ENCODE measurements around the gene MTFR1L.
A peak's percentile ranks its signal among the peaks of the same experiment; 100 is the strongest.

MTFR1L gene

DNA sequence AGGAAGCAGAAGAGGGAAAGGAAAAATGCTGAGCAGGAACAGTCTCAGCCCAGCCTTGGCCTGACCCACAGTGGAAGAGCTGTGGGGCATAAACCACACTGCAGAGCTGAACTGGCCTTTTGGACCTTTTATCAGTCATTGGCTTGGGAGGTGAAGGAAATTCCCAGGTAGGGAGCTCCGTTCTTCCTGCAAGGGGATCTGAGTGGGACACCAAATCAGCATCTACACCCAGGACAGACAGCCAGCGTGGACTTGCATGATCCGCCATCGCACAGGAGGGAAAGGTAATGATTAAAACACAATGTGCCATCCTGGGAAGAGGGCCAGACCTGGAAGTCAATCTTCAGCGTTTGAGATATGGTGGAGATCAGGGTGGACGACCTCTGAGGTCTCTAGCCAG lies 1.2 kb upstream of the MTFR1L start:
- Mint-ChIP-seq H3K27ac (peak overlapping the region; percentile 14), H3K36me3 (ENCODE audit: low read depth) (peaks cover 7% of the 10 kb centered on the region), H3K9me3 (no peaks in the 10 kb centered on the region), H3K4me1 (ENCODE audit: low read depth) (peaks cover 28% of the 10 kb centered on the region), H3K4me3 (peak overlapping the region; percentile 96), H3K27me3 (ENCODE audit: low read depth) (no peaks in the 10 kb centered on the region)
- no peak for DNase-seq (ENCODE audit: low spot score)

DNA sequence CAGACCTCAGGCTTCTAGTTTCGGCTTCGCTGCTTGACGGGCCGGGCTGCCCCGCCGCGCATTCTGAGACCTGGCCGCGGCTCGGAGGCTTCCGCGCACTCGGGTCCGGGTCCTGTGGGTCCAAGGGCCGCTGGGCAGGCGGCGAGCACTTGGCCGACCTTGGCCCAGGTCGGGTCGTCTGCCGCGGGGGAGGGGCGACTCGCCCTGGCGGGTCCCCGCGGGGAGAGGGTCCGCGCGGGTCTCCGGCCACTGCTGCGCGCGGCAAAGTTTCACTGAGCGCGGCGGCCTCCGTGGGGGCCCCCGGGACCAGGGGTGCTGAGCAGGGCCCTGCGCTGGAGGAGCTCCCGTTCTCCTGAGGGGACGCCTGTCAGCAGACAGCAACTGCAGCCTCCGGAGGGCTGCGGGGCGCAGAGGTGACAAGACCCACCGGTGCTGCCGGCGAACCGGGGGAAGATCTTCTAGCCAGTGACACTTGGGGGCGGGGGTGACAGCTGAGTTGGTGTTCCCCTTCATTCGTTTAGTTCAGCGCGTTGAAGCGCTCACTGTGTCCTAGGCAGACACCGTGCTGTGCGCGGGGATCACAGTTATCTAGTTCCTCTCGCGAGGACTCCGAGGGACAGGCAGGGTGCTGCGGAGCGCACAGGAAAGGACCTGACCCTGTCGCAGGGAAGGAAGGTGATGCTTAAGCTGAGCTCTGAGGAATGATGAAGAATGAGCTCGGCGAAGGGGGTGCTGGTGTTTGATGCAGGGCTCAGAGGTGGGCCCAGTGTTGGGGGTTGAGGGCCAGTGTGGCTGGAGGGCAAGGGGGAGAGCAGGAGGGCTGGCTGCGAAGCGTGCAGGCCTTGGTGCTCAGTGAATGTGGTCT lies 725 bp downstream of the MTFR1L start:
- peak overlapping the region; percentile 96 for H3K4me3 Mint-ChIP-seq
- H3K4me1 Mint-ChIP-seq (ENCODE audit: low read depth), result peaks cover 28% of the 10 kb centered on the region
- no peaks in the 10 kb centered on the region for H3K9me3 Mint-ChIP-seq
- DNase-seq (ENCODE audit: low spot score), result peak; percentile 67
- H3K36me3 Mint-ChIP-seq (ENCODE audit: low read depth), result peaks cover 9% of the 10 kb centered on the region
- H3K27ac Mint-ChIP-seq, result peak overlapping the region; percentile 92
- H3K27me3 Mint-ChIP-seq (ENCODE audit: low read depth), result no peaks in the 10 kb centered on the region

DNA sequence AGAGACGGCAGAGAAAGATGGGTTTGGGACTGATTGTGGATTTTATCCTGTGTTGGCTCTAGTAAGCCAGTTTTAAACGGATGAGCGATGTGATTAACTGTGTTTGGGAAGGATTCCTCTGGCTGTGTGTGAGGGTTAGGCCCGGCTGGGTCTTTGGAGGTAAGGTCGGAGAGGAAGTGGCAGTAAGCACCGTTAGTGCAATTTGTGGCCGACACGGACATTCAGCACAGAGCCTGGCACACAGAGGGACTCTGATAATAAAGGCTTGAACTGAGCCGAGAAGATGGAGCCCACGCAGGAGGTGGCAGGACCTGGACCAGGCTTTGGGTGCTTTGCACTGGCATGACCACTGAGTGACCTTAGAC lies 1.3 kb downstream of the MTFR1L start:
- no peaks in the 10 kb centered on the region for H3K27me3 Mint-ChIP-seq (ENCODE audit: low read depth)

DNA sequence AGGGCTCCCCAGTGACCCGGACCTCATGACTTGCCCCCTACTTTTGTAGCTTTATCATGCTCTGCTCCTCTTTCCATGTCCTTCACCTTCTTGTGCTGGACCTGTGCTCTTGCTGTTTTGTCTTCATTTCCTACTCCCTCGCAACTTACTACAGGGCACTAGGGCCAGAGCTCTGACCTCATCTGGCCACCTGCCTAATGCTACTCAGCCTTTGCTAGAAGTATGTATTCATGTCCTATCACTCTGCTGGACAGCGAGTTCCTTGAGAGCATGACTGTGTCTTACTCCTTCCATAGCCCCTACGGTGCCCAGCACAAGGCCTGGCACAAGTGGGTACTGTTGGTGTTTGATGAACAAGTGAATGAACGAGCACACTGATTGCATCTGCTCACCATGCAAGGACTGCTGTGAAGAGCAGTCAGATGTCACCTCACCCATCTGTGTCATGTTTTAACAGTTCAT lies 1.9 kb downstream of the MTFR1L start:
- no peaks in the 10 kb centered on the region for H3K27me3 Mint-ChIP-seq (ENCODE audit: low read depth)
- peaks cover 13% of the 10 kb centered on the region for H3K36me3 Mint-ChIP-seq (ENCODE audit: low read depth)
- no peaks in the 10 kb centered on the region for H3K9me3 Mint-ChIP-seq
- peaks cover 28% of the 10 kb centered on the region for H3K4me1 Mint-ChIP-seq (ENCODE audit: low read depth)
- H3K27ac Mint-ChIP-seq, result peak overlapping the region; percentile 51
- peak overlapping the region; percentile 90 for H3K4me3 Mint-ChIP-seq
- DNase-seq (ENCODE audit: low spot score), result no peak

More for the DNA sequence above, 1.3 kb downstream of the MTFR1L start:
- H3K36me3 Mint-ChIP-seq (ENCODE audit: low read depth), result peaks cover 10% of the 10 kb centered on the region
- peaks cover 28% of the 10 kb centered on the region for H3K4me1 Mint-ChIP-seq (ENCODE audit: low read depth)
- DNase-seq (ENCODE audit: low spot score), result no peak
- peak overlapping the region; percentile 90 for H3K27ac Mint-ChIP-seq
- H3K4me3 Mint-ChIP-seq, result peak overlapping the region; percentile 90
- H3K9me3 Mint-ChIP-seq, result no peaks in the 10 kb centered on the region

DNA sequence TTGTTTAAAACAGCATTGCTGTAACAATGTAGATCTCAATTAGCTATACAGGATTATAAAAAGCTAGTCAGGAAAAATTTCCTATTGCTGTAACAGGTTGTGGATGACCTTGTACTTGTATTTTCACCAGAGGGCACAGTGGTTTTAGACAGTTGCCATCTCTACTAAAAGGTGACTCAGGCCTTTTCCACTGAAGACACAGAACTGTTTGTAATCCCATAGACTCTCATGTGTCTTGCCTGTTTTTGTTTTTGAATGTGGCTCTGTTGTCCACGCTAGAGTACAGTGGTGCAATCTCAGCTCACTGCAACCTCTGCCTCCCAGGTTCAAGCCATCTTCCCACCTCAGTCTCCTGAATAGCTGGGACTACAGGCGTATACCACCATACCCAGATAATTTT lies 5.9 kb downstream of the MTFR1L start:
- Mint-ChIP-seq H3K4me1 (ENCODE audit: low read depth) (peaks cover 16% of the 10 kb centered on the region), H3K27ac (no peak overlapping the region), H3K4me3 (no peak overlapping the region), H3K27me3 (ENCODE audit: low read depth) (no peaks in the 10 kb centered on the region), H3K9me3 (no peaks in the 10 kb centered on the region), H3K36me3 (ENCODE audit: low read depth) (peaks cover 39% of the 10 kb centered on the region)
- DNase-seq (ENCODE audit: low spot score), result no peak

DNA sequence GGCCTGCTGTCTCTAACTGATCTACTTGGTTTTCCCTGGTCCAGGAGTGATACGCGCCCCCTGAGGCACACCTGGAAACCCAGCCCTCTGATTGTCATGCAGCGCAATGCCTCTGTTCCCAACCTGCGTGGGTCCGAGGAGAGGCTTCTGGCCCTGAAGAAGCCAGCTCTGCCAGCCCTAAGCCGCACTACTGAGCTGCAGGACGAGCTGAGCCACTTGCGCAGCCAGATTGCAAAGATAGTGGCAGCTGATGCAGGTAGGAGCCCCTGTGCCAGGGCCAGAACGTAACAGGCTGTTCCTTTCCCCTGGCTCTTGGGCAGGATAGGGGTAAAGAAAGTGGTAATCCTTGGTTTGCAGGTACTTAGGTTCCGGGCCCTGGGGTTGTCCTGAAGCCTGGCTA lies 6.8 kb downstream of the MTFR1L start:
- Mint-ChIP-seq H3K27me3 (ENCODE audit: low read depth) (no peaks in the 10 kb centered on the region), H3K4me3 (no peak overlapping the region), H3K36me3 (ENCODE audit: low read depth) (peaks cover 45% of the 10 kb centered on the region), H3K27ac (no peak overlapping the region), H3K4me1 (ENCODE audit: low read depth) (peaks cover 8% of the 10 kb centered on the region), H3K9me3 (no peaks in the 10 kb centered on the region)
- no peak for DNase-seq (ENCODE audit: low spot score)

DNA sequence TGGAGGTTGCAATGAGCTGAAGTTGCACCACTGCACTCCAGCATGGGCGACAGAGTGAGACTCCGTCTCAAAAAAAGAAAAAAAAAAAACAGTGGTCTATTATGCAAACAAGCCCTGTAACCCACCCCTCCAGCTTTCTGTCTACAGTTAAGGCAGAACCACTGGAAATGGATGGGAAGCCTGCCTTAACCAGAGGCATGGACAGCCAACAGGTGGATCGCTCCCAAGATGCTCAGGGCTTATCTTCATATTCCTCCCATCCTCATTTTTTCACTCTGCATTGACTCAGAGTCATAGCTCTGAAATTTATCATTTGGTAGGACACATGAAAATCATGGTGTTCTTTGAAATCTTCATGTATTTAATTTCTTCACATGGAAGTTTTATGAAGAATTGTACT lies 8.7 kb downstream of the MTFR1L start:
- Mint-ChIP-seq H3K36me3 (ENCODE audit: low read depth) (peaks cover 50% of the 10 kb centered on the region), H3K4me1 (ENCODE audit: low read depth) (peaks cover 3% of the 10 kb centered on the region)

DNA sequence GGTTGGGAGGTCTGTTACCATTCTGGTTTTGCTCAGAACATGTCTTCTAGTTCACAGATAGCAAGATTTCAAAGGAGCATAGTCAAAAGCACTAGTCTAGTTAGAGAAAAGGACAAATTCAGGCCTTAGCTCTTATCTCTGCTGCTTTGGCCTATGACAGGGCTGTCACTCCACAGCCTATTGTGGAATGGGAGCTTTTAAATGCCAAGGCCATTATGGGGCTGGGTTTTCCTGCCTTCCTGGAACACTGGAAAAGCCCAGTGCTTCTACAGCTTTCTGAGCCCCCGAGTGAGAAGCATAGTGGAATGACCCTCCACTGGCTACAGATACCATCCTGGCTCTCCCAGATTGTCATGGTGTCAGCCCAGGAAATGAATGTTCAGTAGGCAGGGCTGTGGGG lies 9.3 kb downstream of the MTFR1L start:
- no peaks in the 10 kb centered on the region for H3K27me3 Mint-ChIP-seq (ENCODE audit: low read depth)
- no peaks in the 10 kb centered on the region for H3K9me3 Mint-ChIP-seq
- H3K36me3 Mint-ChIP-seq (ENCODE audit: low read depth), result peaks cover 48% of the 10 kb centered on the region
- no peak overlapping the region for H3K4me3 Mint-ChIP-seq
- no peak overlapping the region for H3K27ac Mint-ChIP-seq
- peaks cover 3% of the 10 kb centered on the region for H3K4me1 Mint-ChIP-seq (ENCODE audit: low read depth)
- no peak for DNase-seq (ENCODE audit: low spot score)

More for the DNA sequence above, 8.7 kb downstream of the MTFR1L start:
- Mint-ChIP-seq H3K4me3 (no peak overlapping the region), H3K27me3 (ENCODE audit: low read depth) (no peaks in the 10 kb centered on the region), H3K27ac (no peak overlapping the region), H3K9me3 (no peaks in the 10 kb centered on the region)
- DNase-seq (ENCODE audit: low spot score), result no peak

DNA sequence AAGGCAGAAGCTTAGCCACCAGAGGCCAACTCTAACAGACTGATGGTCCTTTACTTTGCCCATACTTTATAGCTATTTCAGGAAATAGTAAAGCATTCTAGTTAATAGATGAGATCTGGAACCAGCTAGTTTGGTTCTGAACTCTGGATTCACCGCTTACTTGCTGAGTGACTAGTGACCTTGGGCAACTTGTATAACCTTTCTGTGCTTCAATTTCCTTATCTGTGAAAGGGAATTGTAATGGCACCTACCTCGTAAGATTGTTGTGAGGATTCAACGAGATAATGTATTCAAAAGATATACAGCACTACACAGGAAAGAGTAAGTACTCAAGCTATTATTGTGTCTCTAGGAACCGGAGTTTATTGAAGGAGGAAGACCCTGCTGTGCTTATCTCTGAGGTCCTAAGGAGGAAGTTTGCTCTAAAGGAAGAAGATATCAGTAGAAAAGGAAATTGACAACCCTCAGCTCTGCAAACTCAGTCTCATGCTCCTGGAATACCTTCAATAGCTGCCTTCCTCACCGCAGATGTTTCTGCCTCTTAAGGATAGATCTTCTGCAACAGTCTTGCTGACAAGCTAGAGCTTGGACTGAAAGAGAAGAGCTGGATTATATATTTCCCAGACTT lies 11.9 kb downstream of the MTFR1L start:
- Mint-ChIP-seq H3K36me3 (ENCODE audit: low read depth) (peaks cover 56% of the 10 kb centered on the region), H3K4me1 (ENCODE audit: low read depth) (peaks cover 3% of the 10 kb centered on the region), H3K27me3 (ENCODE audit: low read depth) (no peaks in the 10 kb centered on the region), H3K4me3 (no peak overlapping the region), H3K27ac (peak overlapping the region; percentile 31), H3K9me3 (no peaks in the 10 kb centered on the region)
- DNase-seq (ENCODE audit: low spot score), result no peak

DNA sequence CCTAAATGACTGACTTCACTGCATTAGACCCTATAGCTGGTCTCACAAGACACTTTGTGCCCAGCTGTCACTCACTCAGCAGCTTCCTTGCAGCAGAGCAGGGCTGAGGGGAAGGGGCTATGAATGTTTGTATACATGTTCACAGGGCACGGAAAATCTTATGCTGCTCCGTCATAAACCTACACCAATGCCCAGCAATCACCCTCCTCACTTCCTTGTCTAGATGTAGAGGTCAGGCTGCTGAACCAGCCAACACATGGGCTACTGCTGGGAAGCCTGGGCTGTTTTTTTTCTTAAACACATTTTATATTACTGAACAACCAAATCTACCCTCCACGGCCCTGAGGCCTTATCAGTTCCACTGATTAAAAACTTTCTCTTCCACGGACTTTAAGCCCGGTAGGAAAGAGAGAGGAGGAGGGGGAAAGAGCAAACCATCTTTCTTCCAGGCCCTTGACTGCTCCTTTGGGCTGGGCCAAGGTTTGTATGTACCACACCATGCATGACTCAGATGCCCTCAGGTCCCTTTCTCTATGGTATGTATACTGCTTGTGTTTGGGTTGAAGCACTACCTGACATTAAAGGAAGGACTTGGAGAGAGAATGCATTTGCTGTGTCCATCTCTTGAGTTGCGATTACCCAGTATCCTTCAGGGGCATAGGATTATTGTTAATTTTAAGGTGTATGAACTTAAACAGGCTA lies 12.7 kb downstream of the MTFR1L start:
- Mint-ChIP-seq H3K27ac (peak overlapping the region; percentile 21), H3K36me3 (ENCODE audit: low read depth) (peaks cover 53% of the 10 kb centered on the region), H3K4me3 (no peak overlapping the region), H3K9me3 (no peaks in the 10 kb centered on the region), H3K4me1 (ENCODE audit: low read depth) (peaks cover 7% of the 10 kb centered on the region), H3K27me3 (ENCODE audit: low read depth) (no peaks in the 10 kb centered on the region)
- DNase-seq (ENCODE audit: low spot score), result no peak

DNA sequence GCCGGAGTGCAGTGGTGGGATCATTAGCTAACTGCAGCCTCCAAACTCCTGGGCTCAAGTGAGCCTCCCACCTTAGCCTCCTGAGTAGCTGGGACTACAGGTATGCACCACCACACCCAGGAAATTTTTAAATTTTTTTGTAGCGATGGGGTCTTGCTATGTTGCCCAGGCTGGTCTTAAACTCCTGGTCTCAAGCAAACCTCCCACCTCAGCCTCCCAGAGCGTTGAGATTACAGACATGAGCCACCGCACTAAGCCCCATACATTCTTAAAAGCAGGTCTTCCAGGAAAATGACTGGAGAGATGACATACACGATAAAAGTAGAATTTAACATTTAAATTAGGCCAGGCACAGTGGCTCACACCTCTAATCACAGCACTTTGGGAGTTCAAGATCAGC lies 13.4 kb downstream of the MTFR1L start:
- Mint-ChIP-seq H3K27me3 (ENCODE audit: low read depth) (no peaks in the 10 kb centered on the region), H3K9me3 (no peaks in the 10 kb centered on the region), H3K4me3 (no peak overlapping the region), H3K4me1 (ENCODE audit: low read depth) (peaks cover 8% of the 10 kb centered on the region), H3K36me3 (ENCODE audit: low read depth) (peaks cover 47% of the 10 kb centered on the region), H3K27ac (no peak overlapping the region)
- DNase-seq (ENCODE audit: low spot score), result no peak

DNA sequence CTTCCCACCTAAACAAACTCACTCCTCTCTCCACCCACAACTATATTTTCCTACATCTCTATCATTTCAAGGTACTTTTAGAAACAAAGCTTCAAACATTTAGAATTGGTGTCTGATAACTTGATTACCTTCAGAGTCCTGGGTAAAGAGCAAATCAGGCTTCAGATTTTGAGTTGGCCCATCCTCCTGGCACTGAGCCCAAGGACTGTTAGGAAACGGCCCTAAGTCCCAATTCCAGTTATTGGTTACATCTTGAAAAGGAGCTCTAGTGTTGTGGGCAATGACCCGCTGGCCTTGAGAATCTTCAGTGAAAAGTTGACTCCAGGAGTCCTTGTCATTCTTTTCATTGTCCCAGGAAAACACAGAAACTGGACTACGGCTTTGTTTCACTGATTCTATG lies 15.1 kb downstream of the MTFR1L start:
- DNase-seq (ENCODE audit: low spot score), result no peak
- Mint-ChIP-seq H3K27ac (no peak overlapping the region), H3K27me3 (ENCODE audit: low read depth) (no peaks in the 10 kb centered on the region), H3K9me3 (no peaks in the 10 kb centered on the region), H3K4me1 (ENCODE audit: low read depth) (peaks cover 8% of the 10 kb centered on the region), H3K36me3 (ENCODE audit: low read depth) (peaks cover 37% of the 10 kb centered on the region), H3K4me3 (no peak overlapping the region)

DNA sequence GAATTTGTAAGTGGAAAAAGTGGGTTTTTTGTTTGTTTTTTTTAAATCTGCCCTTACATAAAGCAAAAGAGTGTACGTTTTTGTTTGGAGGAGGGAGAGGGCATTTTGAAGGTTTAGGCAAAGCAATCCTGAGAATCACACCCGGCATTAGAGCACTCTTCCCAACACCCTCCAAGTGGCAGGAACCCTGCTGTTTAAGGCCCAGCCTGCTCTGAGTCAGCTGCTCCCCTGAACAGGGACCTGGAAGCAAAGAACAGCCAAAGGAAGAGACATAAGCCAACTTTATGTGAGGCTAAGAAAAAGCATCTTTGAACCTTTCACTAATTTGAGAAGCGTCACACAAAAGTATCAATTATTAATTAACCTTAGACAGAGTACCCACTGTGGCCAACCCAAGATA lies 16.9 kb downstream of the MTFR1L start:
- Mint-ChIP-seq H3K27me3 (ENCODE audit: low read depth) (no peaks in the 10 kb centered on the region), H3K36me3 (ENCODE audit: low read depth) (peaks cover 25% of the 10 kb centered on the region), H3K4me1 (ENCODE audit: low read depth) (peaks cover 6% of the 10 kb centered on the region), H3K9me3 (no peaks in the 10 kb centered on the region), H3K27ac (peak overlapping the region; percentile 69), H3K4me3 (no peak overlapping the region)
- DNase-seq (ENCODE audit: low spot score), result no peak

DNA sequence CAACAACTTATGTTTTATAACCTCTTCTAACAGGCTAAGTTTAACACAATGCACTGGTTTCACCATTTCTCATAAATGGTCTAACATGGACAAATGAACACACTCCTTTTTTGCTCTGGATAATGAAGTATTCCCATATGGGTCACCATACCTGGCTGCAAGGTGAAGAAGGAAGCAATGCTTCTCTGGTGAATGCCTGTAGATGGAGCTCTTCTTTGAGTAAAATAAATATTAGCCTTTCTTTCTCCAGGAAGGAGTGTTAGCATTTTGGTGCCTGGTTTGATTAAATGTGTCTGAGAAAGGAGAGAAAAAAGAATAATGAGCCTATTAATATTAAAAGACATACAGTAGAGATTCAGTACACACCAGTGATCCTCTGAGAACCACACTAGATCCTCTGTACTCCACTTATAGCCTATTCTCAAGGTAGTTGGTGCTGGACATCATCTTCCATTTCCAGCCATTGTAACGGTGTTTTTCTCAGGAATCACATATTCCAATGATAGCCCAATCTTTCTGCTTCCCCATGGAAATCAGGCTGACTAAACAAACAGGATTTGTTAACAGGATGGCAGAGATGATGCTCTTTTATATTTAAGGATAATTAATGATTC lies 17.6 kb downstream of the MTFR1L start:
- H3K27me3 Mint-ChIP-seq (ENCODE audit: low read depth), result no peaks in the 10 kb centered on the region
- no peak overlapping the region for H3K4me3 Mint-ChIP-seq
- DNase-seq (ENCODE audit: low spot score), result no peak
- peaks cover 20% of the 10 kb centered on the region for H3K36me3 Mint-ChIP-seq (ENCODE audit: low read depth)
- no peak overlapping the region for H3K27ac Mint-ChIP-seq
- H3K9me3 Mint-ChIP-seq, result no peaks in the 10 kb centered on the region
- H3K4me1 Mint-ChIP-seq (ENCODE audit: low read depth), result peaks cover 4% of the 10 kb centered on the region
